ENCODE results near the gene PRRX1.

Gene PRRX1

GRCh38 chr1:170664093-170664827 is at the start of gene PRRX1:
Gene PRRX1 (plus strand): TSS chr1:170664131. CDS start chr1:170664219, 88 bp downstream.
- no peak for DNase-seq

DNA sequence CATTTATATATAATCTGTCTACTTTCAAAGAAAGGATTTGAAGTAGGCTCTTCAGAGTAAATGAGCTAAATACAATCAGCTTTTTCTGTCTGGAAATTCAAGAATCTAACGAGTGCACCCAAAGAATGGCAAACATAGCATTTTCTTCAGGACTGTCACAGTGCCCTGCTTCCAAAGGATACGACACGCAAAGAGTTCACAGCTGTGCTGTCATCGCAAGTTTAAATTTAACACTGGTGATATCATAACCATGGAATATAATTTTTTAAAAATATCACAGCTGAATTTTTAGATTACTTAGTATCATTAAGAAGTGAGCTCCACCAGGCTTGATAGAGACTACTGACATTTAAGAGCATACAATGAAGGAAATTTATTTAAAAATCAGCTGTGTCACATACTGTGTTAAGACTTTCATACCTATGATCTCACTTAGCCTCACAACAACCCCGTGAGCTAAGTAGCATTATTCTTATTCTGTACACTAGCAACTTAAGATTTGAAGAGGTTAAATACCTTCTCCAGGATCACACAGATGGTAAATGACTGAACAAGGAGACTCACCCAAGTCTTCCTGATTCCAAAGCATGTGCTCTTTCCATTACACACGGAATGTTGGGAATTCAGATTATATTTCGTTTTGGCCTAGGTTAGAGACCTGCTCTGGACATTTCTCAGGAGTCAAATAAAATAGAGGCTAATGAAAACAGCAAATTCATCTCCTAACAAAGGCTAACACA is 46.2 kb upstream of the PRRX1 start:
- no peak for DNase-seq

DNA sequence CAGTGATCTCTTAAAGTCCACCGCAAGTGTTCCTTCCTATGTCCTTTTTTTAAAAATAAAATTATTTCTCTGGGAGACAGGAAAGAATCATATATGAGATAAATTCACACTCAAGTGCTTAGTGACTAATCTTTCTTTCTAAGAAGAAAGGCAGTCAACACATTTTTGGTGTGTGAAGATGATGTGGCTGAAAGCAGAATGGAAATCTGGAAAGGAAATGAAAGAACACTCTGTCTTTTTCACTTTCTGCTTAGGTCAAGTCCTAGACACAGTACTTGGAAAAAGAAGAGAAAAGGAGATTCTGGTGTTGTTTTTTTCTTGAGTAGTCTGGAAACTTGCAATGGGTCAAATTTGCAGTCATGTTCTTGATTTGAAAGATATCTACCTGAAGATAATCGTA is 45.5 kb upstream of the PRRX1 start:
- no peak for DNase-seq

DNA sequence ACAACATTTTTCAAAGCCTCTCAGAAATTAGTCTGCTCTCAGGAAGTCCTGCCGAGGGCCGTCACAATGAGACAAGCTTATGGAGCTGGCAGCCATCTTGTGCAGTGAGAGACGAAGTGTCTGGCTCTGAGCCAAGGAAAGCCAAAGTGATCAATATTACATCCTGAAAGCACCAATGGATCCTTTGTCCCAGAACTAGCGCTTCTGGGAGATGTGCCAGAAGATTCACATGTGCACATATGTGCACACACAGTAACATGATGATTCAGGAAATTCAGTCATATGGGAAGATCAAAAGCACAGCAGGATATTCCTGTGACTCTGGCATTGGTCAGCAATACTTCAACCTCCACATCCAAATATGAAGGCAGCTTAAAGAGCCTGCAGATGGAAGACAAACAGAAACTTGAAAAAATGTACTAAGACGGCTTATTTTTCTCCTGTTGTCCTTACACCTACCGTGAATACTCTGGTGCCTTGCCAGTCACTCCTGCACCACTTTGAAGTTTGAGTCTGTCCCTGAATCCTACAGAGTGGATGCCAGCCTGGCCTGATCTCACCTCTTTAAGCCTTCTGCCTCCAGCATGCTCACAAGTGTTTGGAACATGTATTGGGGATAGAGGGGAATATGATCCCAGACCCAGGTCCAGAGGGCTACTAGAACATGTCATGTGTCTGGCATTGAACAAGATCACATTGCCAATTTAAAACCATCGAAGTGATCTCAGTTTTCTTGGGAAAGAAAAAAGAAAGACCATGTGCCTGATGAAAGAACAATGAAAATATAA is 44.5 kb upstream of the PRRX1 start:
- DNase-seq: no peak

DNA sequence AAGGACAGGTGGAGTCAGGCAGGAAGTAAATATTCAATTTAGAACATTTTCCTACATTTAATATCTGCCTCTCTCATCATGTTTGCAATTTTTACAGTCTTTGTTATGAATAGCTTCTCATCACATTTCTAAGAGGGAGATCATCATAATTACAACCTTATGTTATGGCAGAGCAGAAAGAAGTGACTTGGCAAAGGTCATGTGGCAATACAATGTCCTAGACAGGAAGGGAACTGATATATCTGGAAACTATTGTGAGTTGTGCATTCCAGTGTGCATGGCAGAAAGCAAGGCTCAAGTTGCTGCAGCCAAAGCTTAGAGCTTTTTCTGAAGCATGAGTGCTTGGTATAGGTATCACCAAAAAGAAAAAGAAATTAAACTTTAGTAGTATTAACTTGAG is 43.8 kb upstream of the PRRX1 start:
- no peak for DNase-seq

- DNase-seq: no peak
These were observed 40.8 kb upstream of the PRRX1 start for GRCh38 chr1:170623171-170623570.

DNA sequence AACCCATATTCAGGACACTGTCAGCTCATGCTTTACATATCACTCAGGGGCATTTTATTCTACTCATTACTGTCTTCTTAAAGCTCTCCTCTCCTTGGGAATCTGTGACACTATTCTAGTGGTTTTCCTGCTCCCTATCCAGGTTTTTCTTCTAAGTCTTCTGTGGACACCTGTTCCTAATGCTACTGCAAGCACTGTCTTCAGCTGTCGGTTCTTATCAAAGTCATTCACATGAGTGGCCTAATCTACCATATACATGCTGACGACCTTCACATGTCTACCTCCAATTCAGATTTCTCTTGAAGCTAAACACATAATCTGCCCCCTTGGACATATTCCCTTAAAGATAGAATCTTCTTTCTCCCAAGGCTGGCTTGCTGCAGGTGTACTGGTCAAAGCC is 39.8 kb upstream of the PRRX1 start:
- DNase-seq: no peak

- no peak for DNase-seq
These were observed 33.0 kb upstream of the PRRX1 start for GRCh38 chr1:170630977-170631376.

GRCh38 chr1:170634293-170634692 is 29.6 kb upstream of the PRRX1 start:
- no peak for DNase-seq

DNA sequence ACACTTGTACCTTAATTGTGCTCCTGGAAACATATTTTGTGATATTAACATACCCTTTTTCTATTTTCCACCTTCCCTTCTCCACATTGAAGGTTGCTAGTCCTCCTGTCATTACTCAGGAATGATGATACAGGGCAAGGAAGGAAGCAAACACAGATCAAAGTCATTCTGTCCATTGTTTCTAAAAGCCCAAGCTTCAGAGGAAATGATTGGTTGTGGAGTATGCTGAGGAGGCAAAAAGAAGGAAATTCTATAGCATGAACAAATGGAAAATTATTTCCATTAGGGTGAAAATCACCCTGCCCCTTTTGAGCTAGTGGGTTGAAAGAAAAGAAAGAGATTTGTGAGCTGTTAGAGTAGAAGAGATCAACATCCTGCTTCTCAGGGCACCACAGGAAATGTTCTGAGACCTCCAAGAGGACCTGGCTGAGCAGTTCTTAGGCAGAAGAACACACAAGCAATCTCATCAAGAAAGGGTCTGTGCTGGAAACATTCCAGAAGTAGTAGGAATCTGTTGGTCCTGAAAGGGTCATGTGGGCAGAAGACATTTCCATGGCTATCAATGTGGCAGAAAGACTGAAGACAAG is 29.0 kb upstream of the PRRX1 start:
- DNase-seq: no peak

DNA sequence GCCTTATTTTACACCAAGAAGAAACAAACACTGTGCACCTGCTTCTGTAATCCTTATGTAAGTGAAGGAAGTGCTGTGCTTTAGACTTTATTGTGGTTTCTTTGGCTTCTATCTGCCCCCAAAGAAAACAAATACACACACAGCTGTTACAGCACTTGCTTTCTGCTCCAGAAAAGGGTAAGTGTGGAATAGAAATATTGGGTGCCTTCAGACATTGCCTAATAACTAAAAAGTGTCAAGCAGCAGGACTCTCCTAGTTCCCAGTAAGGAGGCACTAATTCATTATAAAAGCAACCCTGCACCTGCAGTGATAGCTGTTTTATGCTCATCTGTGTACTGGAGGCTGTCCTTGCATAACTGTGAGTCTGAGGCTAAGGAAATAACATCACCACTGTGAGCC is 23.4 kb upstream of the PRRX1 start:
- no peak for DNase-seq

GRCh38 chr1:170657275-170657853 is 6.6 kb upstream of the PRRX1 start:
- no peak for DNase-seq

GRCh38 chr1:170659399-170660035 is 4.4 kb upstream of the PRRX1 start:
- DNase-seq: no peak

- DNase-seq: no peak
These were observed 3.6 kb upstream of the PRRX1 start for GRCh38 chr1:170660281-170660713.

DNA sequence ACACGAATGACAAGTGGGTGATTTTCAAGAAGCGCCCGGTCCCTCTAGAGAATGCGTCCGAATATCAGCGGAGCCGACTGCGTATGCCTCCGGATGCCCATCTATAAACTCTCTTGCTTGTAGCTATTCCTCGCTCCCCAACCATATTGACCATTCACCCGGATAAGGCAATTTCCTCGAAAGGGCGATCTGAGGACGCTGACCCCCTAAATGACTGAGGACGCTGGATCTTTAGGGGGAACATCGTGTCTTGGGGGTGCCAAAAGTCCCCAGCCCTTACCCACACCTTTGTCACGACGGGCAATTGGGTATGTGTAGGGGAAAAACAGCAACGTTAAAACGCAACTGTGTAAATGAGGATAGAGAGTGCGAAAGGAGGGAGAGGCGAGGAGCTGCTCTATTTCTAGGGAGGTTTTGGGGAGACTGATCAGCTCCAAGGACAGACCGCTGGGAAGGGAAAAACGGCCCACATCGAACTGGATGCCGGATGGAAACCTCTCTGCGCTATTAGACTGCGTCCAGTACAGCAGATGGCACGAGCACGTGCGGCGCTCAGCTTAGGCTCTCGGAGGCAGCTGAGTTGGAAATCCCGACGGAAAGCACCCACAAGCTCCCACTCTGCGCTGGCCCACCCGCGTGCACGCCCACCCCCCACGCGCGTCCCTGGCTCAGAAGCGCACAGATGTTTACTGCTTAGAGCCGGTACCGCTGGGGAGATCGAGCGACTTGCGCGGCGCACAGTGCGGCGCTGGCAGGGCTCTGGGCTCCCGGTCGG is 2.9 kb upstream of the PRRX1 start:
- no peak for DNase-seq

DNA sequence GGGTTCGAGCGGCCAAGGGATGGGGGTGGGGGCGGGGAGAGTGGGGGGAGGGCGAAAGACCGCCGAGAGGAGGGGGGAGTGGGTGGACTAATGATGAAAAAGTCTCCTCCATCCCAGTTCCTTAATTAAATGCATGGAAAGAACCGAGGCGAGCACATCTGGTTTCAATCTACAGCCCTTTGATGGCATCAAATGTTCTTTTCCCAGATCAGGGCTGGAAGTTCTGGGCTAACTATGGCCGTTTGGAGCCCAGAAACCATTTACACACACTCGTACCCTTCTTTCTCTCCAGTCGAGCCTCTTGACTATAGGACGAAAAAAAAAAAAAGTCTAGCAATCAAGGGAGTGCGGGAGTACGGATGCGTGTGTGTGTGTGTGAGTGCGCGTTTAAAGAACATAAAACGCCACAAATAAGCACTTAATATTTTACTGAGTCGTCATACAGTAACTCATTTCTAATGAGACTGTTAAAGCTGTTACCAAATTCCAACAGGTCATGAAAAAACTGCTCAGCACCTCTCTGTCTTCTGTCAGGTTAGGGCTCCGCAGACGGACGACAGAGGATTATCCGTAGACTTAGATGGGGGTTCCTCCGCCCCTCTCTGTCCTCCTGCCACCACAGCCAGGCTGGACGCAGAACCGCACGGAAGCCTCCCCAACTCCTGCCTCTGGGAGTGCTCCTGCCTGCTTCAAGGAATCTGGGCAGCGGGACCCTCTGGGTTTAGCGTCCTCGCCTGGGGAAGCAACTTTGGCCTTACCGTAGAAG is 2.1 kb upstream of the PRRX1 start:
- DNase-seq: no peak

DNA sequence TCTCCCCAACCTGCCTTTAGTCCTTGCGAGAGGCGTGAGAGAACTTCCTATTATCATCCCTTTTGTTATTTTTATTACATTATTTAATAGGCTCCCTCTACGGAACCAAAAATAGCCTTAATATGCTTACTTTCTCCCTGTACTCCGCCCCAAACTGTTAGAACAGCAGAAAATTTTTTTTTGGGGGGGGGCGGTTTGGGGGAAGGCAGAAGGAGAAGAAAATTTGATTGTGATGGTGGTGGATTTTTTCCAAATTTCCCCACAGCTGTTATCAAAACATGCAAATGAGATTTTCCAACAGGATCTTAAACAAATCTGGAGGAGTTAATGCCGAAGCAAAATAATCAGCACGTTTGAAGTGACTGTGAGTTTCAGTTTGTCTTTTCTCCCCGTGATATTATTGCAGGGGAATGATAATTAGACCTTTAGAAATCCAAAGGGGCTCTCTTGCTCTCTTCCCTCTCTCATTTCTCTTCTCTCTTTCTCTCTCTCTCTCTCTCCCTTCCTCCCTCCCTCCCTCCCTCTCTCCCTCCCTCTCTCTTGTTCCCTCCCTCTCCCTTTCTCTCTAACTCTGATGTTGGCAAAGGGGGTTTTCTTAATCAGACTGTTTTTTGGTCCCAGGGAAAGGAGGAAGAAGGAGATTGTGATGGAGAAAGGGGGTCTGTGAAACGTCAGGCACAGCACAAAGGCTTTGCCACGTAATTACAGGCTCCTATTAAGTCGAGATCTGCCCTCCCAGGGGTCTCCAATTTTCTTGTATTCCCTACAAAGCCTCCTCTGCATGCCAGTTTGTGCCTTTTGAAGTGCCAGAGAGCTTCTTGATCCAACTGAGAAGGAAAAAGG is 1.1 kb upstream of the PRRX1 start:
- no peak for DNase-seq

DNA sequence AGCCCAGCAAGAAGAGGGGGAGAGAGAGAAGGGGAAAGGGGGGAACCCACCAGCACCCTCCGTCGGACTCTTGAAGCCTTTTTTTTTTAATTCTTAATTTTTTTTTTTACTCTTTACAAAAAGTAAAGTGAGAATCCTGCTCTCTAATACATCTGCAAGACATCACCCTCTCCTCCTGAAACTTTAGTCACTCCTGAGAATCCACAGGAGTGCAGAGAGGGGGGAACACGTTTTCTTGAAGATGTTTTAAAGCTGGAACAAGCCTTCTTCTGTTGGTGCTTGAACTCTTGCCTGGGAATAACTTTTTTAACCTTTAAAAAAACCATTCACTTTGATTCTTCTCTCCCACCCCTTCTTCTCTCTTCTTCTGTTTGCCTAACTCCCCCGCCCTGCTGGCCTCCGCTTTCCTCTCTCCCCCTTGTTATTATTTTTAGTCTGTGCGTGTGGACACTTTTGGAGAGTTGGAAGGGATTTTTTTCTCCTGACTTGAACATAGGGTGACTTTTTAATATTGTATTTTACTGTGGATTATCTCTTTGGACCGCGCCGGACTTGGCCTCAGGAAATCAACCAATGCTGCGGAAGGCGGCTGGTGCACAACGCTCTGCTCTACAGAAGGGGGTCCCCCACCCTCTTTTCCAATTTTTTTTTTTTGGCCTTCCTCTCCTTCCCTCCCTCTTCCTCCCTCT is 383 bp upstream of the PRRX1 start:
- no peak for DNase-seq
